Common myeloid progenitor, CD34-positive (primary cell): Measurements from ENCODE around the gene FTCD.
A peak's percentile ranks its signal among the peaks of the same experiment; 100 is the strongest.

Source experiments
- CTCF ChIA-PET: fragments of 350-600 bp; sonication (Branson Sonifier 250); formaldehyde crosslinking; loops from one replicate; lab custom pipeline; 2021; ENCODE audit warnings: antibody characterized with exemption; lab: Charles Lee
- POLR2A ChIA-PET: fragments of 350-600 bp; sonication (Branson Sonifier 250); formaldehyde crosslinking; loops from one replicate; lab custom pipeline; 2021; ENCODE audit warnings: antibody characterized with exemption; lab: Charles Lee
- DNase-seq, 3 donors: peaks; one replicate each; pipeline versions ENCODE4 v3.0.0 to v3.0.0-alpha.2; 2013
- H3K27ac ChIP-seq, 2 experiments: 1 replicate in 1 of 2; 2 replicates in 1 of 2; pipeline ENCODE4 v1.7.0; 2013; ENCODE audit warnings: inconsistent platforms in 2 of 2, low read length in 2 of 2, mild to moderate bottlenecking in 2 of 2, low read depth in 1 of 2, moderate library complexity in 1 of 2; ENCODE audit not compliant: severe bottlenecking in 2 of 2, insufficient read depth in 1 of 2, poor library complexity in 1 of 2
- H3K27me3 ChIP-seq, 5 experiments: replicated peaks in 2 of 5; 1 replicate in 3 of 5; 2 replicates in 2 of 5; pipeline versions ENCODE4 v1.6.1 to v1.7.0; 2013; ENCODE audit warnings: low read length in 4 of 5, mild to moderate bottlenecking in 2 of 5, moderate library complexity in 2 of 5, inconsistent platforms in 1 of 5; ENCODE audit not compliant: insufficient read depth in 5 of 5, control insufficient read depth in 4 of 5
- H3K36me3 ChIP-seq, 4 experiments: 1 replicate in 2 of 4; 2 replicates in 2 of 4; pipeline versions ENCODE4 v1.6.1 to v1.7.0; 2013; ENCODE audit warnings: low read length in 3 of 4, control low read depth in 1 of 4, mild to moderate bottlenecking in 1 of 4; ENCODE audit not compliant: control insufficient read depth in 4 of 4, insufficient read depth in 4 of 4
- H3K4me1 ChIP-seq, 4 experiments: 1 replicate in 3 of 4; 2 replicates in 1 of 4; pipeline versions ENCODE4 v1.6.1 to v1.7.1; 2013; ENCODE audit warnings: low read length in 3 of 4, mild to moderate bottlenecking in 3 of 4, control low read depth in 1 of 4, inconsistent platforms in 1 of 4, moderate library complexity in 1 of 4; ENCODE audit not compliant: control insufficient read depth in 4 of 4, insufficient read depth in 4 of 4; ENCODE audit errors: control extremely low read depth in 1 of 4
- H3K4me3 ChIP-seq, 7 experiments: 1 replicate in 4 of 7; 2 replicates in 3 of 7; pipeline versions ENCODE4 v1.5.1 to v1.7.0; 2013; ENCODE audit warnings: mild to moderate bottlenecking in 7 of 7, low read length in 6 of 7, moderate library complexity in 6 of 7, inconsistent platforms in 2 of 7, low read depth in 2 of 7, control low read depth in 1 of 7; ENCODE audit not compliant: insufficient read depth in 4 of 7, control insufficient read depth in 1 of 7; ENCODE audit errors: extremely low read depth in 1 of 7
- H3K9me3 ChIP-seq, 5 experiments: 1 replicate in 4 of 5; 2 replicates in 1 of 5; pipeline versions ENCODE4 v1.6.1 to v1.7.1; 2013; ENCODE audit warnings: low read length in 4 of 5, mild to moderate bottlenecking in 2 of 5, inconsistent platforms in 1 of 5, low read depth in 1 of 5, moderate library complexity in 1 of 5; ENCODE audit not compliant: control insufficient read depth in 4 of 5, insufficient read depth in 2 of 5; ENCODE audit errors: control extremely low read depth in 1 of 5
- WGBS: methylation state at CpG from one replicate; pipeline ENCODE4 v1.1.5; 2013; ENCODE audit not compliant: insufficient coverage; 5-methylcytosine and 5-hydroxymethylcytosine counted together

FTCD gene

DNA sequence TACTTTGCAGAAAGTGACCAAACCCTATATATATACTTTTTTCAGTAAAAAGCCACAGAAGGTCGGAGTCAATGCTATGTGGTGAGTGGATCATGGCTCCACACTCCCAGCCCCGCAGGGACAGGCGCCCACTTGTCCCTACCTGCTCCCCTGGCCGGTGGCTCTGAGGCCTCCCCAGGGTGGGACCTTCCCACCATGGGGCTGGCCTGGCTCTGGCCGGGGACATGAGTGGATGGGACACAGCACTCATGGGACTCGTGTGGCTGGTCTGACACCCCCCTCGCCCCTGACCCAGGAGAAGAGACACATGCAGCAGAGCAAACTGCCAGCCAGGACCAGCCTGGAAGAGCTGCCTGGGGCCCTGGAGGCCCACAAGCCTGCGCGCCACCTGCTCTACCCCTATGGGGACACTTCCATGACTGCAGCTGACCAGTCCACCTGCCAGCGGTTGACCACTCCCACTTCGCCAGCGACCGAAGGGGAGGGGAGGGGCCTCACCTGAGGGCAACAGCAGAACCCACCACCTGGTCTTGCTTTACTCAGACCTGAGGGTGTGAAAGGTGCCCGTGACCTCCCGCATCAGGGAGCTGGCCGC lies 26.7 kb upstream of the FTCD start:
- 98% methylated on average over 14 of the region's 16 CpGs for WGBS
- Histone ChIP-seq H3K4me1 (peaks cover 0 to 48% (median 18%) of the 10 kb centered on the region in 4 experiments), H3K9me3 (no peaks in the 10 kb centered on the region), H3K36me3 (peaks cover 0 to 4% (median 0%) of the 10 kb centered on the region in 4 experiments), H3K4me3 (no peak overlapping the region), H3K27ac (no peak overlapping the region), H3K27me3 (no peaks in the 10 kb centered on the region)
- ChIA-PET POLR2A (no interaction called here), CTCF (interaction anchor here (1.3 to 1.7 kb wide), 2 partner anchors 29 to 38 kb away, joined by 3 to 4 read pairs; no protein-coding TSS in a partner anchor)
- no peak for DNase-seq

DNA sequence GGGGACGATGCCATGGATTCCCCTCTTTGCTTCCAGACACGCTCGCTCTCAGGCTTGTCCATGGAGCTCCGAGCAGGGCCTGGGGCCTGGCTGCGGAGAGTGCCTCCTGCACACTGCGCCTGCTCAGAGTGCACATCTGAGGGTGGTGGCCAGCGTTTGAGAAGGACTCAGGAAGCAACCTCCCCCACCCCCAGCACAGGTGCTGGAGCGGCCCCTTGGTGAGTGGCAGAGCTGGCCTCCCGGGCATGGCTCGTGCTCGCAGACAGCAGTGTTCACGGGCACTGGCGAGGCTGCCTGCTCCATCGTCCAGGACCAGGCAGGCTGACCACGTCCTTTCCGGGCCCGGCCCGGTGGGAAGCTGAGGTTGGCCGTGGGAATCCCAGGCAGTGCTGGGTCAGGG lies 26.1 kb upstream of the FTCD start:
- H3K27ac ChIP-seq: no peak overlapping the region
- CTCF ChIA-PET: interaction anchor here (1.0 to 1.7 kb wide), 2 partner anchors 28 to 38 kb away, joined by 3 read pairs; no protein-coding TSS in a partner anchor
- peaks cover 0 to 3% (median 0%) of the 10 kb centered on the region in 5 experiments for H3K9me3 ChIP-seq
- no peaks in the 10 kb centered on the region for H3K27me3 ChIP-seq
- POLR2A ChIA-PET: no interaction called here
- peaks cover 0 to 4% (median 0%) of the 10 kb centered on the region in 4 experiments for H3K36me3 ChIP-seq
- no peak for DNase-seq
- H3K4me3 ChIP-seq: no peak overlapping the region
- 94% methylated on average over 14 of the region's 19 CpGs for WGBS
- peaks cover 0 to 48% (median 18%) of the 10 kb centered on the region in 4 experiments for H3K4me1 ChIP-seq

- CTCF ChIA-PET: interaction anchor here (1.0 to 1.7 kb wide), 2 partner anchors 28 to 37 kb away, joined by 3 read pairs; no protein-coding TSS in a partner anchor
- Histone ChIP-seq H3K36me3 (peaks cover 0 to 4% (median 0%) of the 10 kb centered on the region in 4 experiments), H3K4me3 (no peak overlapping the region)
Measured at GRCh38 chr21:46180778-46181391, 25.5 kb upstream of the FTCD start.

DNA sequence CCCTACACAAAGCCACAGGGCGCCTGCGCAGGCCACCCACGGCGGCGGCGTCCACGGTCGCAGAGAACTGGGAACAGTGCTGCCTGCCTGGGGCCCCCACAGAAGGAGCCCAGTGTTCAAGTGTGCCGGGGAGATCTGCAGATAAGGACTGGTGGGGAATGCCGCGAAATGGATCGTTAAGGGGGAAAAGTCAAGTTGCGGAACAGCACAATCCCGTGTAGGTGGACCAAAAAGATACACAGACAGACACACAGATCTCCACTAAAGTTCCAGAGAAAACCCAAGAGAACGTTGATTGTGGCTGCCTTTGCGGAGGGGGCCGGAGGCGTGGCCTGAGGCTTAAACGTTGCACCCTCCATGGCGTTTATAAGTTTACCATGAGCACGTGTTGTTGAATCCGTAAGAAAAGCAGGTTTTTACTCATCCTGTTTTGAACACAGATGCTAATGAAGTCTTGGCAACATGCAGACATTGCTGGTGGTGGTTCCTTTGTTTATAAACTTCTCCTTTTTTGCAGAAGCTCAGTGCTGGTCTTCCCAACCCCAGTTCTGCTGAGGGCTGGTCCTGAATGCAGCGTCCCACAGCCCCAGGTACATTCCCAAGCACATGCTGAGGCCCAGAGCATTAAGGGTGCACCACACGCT lies 24.8 kb upstream of the FTCD start:
- ChIA-PET CTCF (no interaction called here), POLR2A (interaction anchor here (0.5 kb wide), 1 partner anchor 79 kb away, joined by 3 read pairs; no protein-coding TSS in a partner anchor)
- H3K9me3 ChIP-seq: peaks cover 0 to 3% (median 0%) of the 10 kb centered on the region in 5 experiments
- H3K4me1 ChIP-seq: peaks cover 0 to 42% (median 18%) of the 10 kb centered on the region in 4 experiments
- H3K27ac ChIP-seq: no peak overlapping the region
- no peak overlapping the region for H3K4me3 ChIP-seq
- peak in 2 of 3 donors; percentile 36 to 39 for DNase-seq
- peaks cover 0 to 4% (median 0%) of the 10 kb centered on the region in 4 experiments for H3K36me3 ChIP-seq
- no peaks in the 10 kb centered on the region for H3K27me3 ChIP-seq
- WGBS: 90% methylated on average over 21 of the region's 24 CpGs

More at GRCh38 chr21:46180778-46181391, 25.5 kb upstream of the FTCD start:
- over 99% methylated on average over 25 of the region's 26 CpGs for WGBS
- POLR2A ChIA-PET: no interaction called here
- no peaks in the 10 kb centered on the region for H3K27me3 ChIP-seq
- no peak for DNase-seq
- H3K4me1 ChIP-seq: peaks cover 0 to 48% (median 18%) of the 10 kb centered on the region in 4 experiments
- no peak overlapping the region for H3K27ac ChIP-seq
- H3K9me3 ChIP-seq: peaks cover 0 to 3% (median 0%) of the 10 kb centered on the region in 5 experiments

- Histone ChIP-seq H3K27me3 (no peaks in the 10 kb centered on the region), H3K4me1 (peaks cover 0 to 37% (median 18%) of the 10 kb centered on the region in 4 experiments), H3K36me3 (peaks cover 0 to 4% (median 0%) of the 10 kb centered on the region in 4 experiments), H3K27ac (no peak overlapping the region), H3K9me3 (peaks cover 0 to 4% (median 2%) of the 10 kb centered on the region in 5 experiments), H3K4me3 (no peak overlapping the region)
- POLR2A ChIA-PET: no interaction called here
- CTCF ChIA-PET: no interaction called here
- no peak for DNase-seq
- WGBS: 98% methylated on average over 17 of the region's 17 CpGs
Measured at GRCh38 chr21:46179708-46180078, 24.3 kb upstream of the FTCD start.

DNA sequence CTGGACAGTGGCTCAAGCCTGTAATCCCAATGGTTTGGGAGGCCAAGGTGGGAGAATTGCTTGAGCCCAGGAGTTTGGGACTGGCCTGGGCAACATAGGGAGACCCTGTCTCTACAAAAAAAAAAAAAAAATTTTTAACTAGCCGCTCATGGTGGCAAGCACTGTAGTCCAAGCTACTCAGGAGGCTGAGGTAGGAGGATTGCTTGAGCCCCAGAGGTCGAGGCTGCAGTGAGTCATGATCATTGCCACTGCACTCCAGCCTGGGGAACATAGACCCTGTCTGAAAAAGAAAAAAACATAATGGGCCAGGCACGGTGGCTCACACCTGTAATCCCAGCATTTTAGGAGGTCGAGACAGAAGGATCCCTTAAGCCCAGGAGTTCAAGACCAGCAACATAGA lies 23.6 kb upstream of the FTCD start:
- ChIA-PET POLR2A (no interaction called here), CTCF (no interaction called here)
- Histone ChIP-seq H3K36me3 (peaks cover 0 to 4% (median 0%) of the 10 kb centered on the region in 4 experiments), H3K9me3 (peaks cover 2 to 11% (median 6%) of the 10 kb centered on the region in 5 experiments), H3K4me1 (peaks cover 0 to 34% (median 16%) of the 10 kb centered on the region in 4 experiments), H3K27me3 (no peaks in the 10 kb centered on the region), H3K4me3 (no peak overlapping the region), H3K27ac (no peak overlapping the region)
- DNase-seq: no peak
- 100% methylated on average over 4 of the region's 4 CpGs for WGBS
